Measurements from ENCODE around the gene C13orf46. TPM values are rescaled to one million over a fixed set of nuclear protein-coding genes. Genes with fewer than 3 reads are reported as not detected.

The C13orf46 gene
- total RNA-seq, 1 donor from 2014 or later, result 0.54 TPM

DNA sequence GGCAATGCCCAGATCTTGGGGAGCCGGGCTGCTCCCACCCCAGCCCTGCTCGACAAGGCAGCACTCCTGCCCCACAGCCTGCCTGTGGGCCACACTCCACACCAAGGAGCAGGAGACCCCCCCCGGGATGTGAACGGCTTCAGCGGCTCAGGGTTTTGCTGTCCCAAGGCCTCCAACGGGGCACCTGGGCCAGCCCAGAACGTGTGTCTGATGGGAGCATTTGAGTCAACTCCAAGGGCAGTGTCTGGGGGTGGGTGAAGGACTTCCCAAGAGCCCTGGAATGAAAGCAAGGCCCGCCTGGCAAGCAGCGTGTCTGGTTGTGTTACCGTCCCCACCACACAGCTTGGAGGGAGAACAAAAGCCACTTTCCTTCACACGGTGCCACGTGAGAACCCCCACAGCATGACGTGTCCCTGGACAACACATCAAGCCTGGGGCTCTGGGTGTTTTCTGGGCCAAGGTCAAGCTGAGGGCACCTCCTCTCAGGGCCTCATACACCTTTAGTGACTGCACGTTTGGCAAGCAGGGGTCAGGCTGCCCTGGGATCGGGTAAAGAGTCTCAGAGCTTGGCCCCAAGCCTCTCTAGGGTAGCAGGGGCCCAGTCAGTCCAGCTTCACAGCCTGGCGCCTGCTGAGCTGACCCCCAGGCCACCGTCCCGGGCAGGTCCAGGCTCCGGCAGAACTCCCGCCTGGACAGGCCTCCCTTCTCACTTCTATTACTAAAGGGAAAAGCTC lies 6.0 kb downstream of the C13orf46 start:
- TF ChIP-seq, protein P1, sequence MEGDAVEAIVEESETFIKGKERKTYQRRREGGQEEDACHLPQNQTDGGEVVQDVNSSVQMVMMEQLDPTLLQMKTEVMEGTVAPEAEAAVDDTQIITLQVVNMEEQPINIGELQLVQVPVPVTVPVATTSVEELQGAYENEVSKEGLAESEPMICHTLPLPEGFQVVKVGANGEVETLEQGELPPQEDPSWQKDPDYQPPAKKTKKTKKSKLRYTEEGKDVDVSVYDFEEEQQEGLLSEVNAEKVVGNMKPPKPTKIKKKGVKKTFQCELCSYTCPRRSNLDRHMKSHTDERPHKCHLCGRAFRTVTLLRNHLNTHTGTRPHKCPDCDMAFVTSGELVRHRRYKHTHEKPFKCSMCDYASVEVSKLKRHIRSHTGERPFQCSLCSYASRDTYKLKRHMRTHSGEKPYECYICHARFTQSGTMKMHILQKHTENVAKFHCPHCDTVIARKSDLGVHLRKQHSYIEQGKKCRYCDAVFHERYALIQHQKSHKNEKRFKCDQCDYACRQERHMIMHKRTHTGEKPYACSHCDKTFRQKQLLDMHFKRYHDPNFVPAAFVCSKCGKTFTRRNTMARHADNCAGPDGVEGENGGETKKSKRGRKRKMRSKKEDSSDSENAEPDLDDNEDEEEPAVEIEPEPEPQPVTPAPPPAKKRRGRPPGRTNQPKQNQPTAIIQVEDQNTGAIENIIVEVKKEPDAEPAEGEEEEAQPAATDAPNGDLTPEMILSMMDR (IDR thresholded peaks at IDR 0.05; ENCODE audit: unreplicated experiment), result no peak
- Mint-ChIP-seq H3K4me1 (no peaks in the 10 kb centered on the region), H3K36me3 (no peaks in the 10 kb centered on the region), H3K27me3 (ENCODE audit: low read depth) (no peaks in the 10 kb centered on the region), H3K27ac (no peak overlapping the region), H3K9me3 (no peaks in the 10 kb centered on the region), H3K4me3 (no peak overlapping the region)
- DNase-seq (ENCODE audit: low spot score in 2 of 2, unreplicated experiment in 2 of 2), result peak in 1 of 2 experiments; percentile 14

DNA sequence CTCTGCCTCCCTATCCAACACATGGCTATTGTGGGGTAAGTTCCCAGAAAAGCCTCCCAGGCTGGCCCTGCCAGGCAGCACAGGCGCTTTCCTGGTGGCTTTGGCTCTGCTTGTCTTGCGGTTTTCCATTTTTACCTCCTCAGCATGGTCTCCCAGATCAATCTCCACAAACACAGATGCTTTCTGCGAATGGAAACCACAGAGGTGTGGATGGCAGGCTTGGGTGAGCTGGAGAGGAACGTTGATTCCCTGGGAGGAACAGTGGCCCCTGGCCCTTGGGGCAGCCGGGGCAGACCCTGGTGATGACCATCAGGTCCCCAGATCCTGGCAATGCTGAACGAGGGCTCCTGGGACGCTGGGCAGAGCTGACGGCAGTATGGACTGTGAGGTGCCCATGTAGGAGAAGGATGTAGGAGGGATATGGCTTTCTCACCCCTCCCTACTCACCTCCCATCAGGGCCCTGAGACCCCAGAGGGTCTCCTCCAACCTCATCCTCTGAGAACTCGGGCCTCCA lies 6.6 kb downstream of the C13orf46 start:
- TF ChIP-seq, protein P1 (IDR thresholded peaks at IDR 0.05; ENCODE audit: unreplicated experiment), result no peak
- no peaks in the 10 kb centered on the region for H3K9me3 Mint-ChIP-seq
- no peak overlapping the region for H3K4me3 Mint-ChIP-seq
- H3K4me1 Mint-ChIP-seq, result no peaks in the 10 kb centered on the region
- H3K27me3 Mint-ChIP-seq (ENCODE audit: low read depth), result no peaks in the 10 kb centered on the region
- no peaks in the 10 kb centered on the region for H3K36me3 Mint-ChIP-seq
- no peak for DNase-seq (ENCODE audit: low spot score in 2 of 2, unreplicated experiment in 2 of 2)
- H3K27ac Mint-ChIP-seq, result no peak overlapping the region

DNA sequence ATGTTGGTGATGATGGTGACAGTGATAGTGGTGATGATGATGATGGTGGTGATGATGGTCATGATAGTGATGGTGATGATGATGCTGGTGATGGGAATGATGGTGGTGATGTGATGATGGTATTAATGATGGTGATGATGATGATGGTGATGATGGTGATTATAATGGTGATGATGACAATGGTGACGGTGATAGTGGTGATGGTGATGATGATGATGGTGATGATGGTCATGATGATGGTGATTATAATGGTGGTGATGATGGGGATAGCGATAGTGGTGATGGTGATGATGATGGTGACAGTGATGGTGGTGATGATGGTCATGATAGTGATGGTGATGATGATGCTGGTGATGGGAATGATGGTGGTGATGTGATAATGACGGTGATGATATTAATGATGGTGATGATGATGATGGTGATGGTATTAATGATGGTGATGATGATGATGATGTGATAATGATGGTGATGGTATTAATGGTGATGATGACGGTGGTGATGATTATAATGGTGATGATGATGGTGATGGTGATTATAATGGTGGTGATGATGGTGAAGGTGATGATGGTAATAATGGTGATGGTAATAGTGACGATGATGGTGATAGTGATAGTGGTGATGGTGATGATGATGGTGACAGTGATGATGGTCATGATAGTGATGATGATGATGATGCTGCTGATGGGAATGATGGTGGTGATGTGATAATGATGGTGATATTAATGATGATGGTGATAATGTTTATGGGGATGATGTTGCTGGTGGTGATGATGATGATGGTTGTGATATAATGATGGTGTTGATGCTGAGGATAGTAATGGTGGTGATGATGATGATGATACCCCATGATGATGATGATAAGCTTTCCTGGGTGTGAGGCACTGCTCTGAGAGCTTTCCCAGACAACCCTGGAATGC lies 7.7 kb downstream of the C13orf46 start:
- H3K36me3 Mint-ChIP-seq, result no peaks in the 10 kb centered on the region
- peaks cover 7% of the 10 kb centered on the region for H3K9me3 Mint-ChIP-seq
- no peaks in the 10 kb centered on the region for H3K27me3 Mint-ChIP-seq (ENCODE audit: low read depth)
- H3K27ac Mint-ChIP-seq, result no peak overlapping the region
- no peak for DNase-seq (ENCODE audit: low spot score in 2 of 2, unreplicated experiment in 2 of 2)
- H3K4me3 Mint-ChIP-seq, result no peak overlapping the region
- TF ChIP-seq, protein P1 (IDR thresholded peaks at IDR 0.05; ENCODE audit: unreplicated experiment), result no peak
- H3K4me1 Mint-ChIP-seq, result no peaks in the 10 kb centered on the region

DNA sequence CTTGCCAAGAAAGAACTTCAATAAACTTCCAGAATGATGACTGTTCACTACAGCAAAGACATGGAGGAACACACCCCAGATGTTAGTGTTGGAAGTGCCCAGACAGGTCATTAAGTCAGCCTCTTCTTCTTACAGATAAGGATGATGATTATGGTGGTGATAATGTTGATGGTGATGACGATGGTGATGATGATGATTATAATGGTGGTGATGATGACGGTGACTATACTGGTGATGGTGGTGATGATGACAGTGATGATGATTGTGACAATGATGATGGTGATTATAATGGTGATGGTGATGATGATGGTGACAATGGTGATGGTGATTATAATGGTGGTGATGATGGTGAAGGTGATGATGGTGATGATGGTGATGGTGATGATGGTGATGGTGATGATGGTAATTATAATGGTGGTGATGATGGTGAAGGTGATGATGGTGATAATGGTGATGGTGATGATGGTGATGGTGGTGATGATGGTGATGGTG lies 8.4 kb downstream of the C13orf46 start:
- TF ChIP-seq, protein P1 (IDR thresholded peaks at IDR 0.05; ENCODE audit: unreplicated experiment), result no peak
- no peak for DNase-seq (ENCODE audit: low spot score in 2 of 2, unreplicated experiment in 2 of 2)
- Mint-ChIP-seq H3K9me3 (peaks cover 9% of the 10 kb centered on the region), H3K27me3 (ENCODE audit: low read depth) (no peaks in the 10 kb centered on the region), H3K27ac (no peak overlapping the region), H3K4me3 (no peak overlapping the region), H3K4me1 (no peaks in the 10 kb centered on the region), H3K36me3 (peaks cover under 1% of the 10 kb centered on the region)

DNA sequence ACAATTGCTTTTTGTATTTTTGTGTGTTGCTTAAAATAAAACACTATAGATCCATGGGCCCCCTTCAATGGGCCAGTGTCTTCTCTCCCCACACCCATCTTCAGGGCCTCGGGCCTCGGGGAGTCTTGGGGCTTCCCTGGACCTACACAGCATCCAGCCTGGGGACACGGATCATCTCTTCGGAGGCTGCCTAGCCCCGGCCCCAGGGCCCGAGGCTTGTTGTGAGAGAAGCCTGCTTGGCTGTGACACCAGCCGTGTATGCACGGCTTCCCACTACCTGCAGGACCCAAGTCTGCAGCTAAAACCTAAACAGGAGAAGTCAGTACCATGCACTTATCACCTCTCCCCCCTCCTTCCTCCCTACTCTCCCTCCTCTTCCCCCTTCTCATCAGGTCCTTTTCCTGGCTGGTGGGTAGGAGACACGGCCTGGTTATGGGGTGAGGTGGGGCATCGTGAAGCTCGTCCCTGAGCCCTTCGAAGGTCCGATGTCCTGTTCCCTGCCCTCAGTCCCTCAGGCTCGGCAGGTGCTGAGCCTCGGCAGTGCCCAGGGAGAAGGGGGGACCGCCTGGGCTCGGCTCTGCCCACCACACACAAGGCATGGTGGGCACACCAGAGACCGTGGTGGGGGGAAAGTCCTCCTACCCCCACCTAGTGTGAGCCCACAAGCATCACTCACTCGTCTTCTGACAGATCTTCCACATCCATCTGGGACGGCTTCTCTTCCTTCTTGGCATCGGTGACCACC lies 9.5 kb downstream of the C13orf46 start:
- peaks cover 3% of the 10 kb centered on the region for H3K36me3 Mint-ChIP-seq
- no peaks in the 10 kb centered on the region for H3K4me1 Mint-ChIP-seq
- no peaks in the 10 kb centered on the region for H3K27me3 Mint-ChIP-seq (ENCODE audit: low read depth)
- TF ChIP-seq, protein P1 (IDR thresholded peaks at IDR 0.05; ENCODE audit: unreplicated experiment), result no peak
- peak in 1 of 2 experiments; percentile 8 for DNase-seq (ENCODE audit: low spot score in 2 of 2, unreplicated experiment in 2 of 2)
- no peak overlapping the region for H3K27ac Mint-ChIP-seq
- peaks cover 13% of the 10 kb centered on the region for H3K9me3 Mint-ChIP-seq
- H3K4me3 Mint-ChIP-seq, result no peak overlapping the region

Measured in mesothelial cell of epicardium (in vitro differentiated cells).